GM23248 (cell line): Measurements from ENCODE around the gene RUNX3. TPM values are rescaled to one million over a fixed set of nuclear protein-coding genes. Genes with fewer than 3 reads are reported as not detected.

Experiments
- DNase-seq: peaks from one replicate; pipeline ENCODE4 v3.0.0-alpha.2; 2015
- H2AFZ ChIP-seq: fragments of 200-600 bp; sonication (generic); 2 replicates; pipeline ENCODE4 v1.6.1; 2016; ENCODE audit warnings: antibody characterized with exemption
- H3F3A ChIP-seq: fragments of 200-600 bp; sonication (generic); 2 replicates; pipeline ENCODE4 v1.6.1; 2016; ENCODE audit warnings: mild to moderate bottlenecking, antibody characterized with exemption, mixed run types; ENCODE audit not compliant: insufficient read depth
- H3K27ac ChIP-seq: fragments of 200-600 bp; sonication (generic); 2 replicates; pipeline ENCODE4 v1.5.1; 2016; ENCODE audit warnings: mild to moderate bottlenecking
- H3K27me3 ChIP-seq: fragments of 200-600 bp; sonication (generic); replicated peaks from 2 replicates; pipeline ENCODE4 v1.6.1; 2016; ENCODE audit warnings: mild to moderate bottlenecking; ENCODE audit not compliant: insufficient read depth
- H3K36me3 ChIP-seq: fragments of 200-600 bp; sonication (generic); 2 replicates; pipeline ENCODE4 v1.6.1; 2016; ENCODE audit warnings: low read depth, mild to moderate bottlenecking
- H3K4me1 ChIP-seq: fragments of 200-600 bp; sonication (generic); 2 replicates; pipeline ENCODE4 v1.6.1; 2016; ENCODE audit warnings: mild to moderate bottlenecking; ENCODE audit not compliant: insufficient read depth
- H3K4me2 ChIP-seq: fragments of 200-600 bp; sonication (generic); one replicate; pipeline ENCODE4 v1.6.1; 2016; ENCODE audit warnings: mild to moderate bottlenecking; ENCODE audit not compliant: unreplicated experiment
- H3K4me3 ChIP-seq: fragments of 200-600 bp; sonication (generic); 2 replicates; pipeline ENCODE4 v1.5.1; 2016; ENCODE audit warnings: mild to moderate bottlenecking
- H3K79me2 ChIP-seq: fragments of 200-600 bp; sonication (generic); 2 replicates; pipeline ENCODE4 v1.6.1; 2016; ENCODE audit warnings: mild to moderate bottlenecking; ENCODE audit not compliant: insufficient read depth
- H3K9ac ChIP-seq: fragments of 200-600 bp; sonication (generic); 2 replicates; pipeline ENCODE4 v1.6.1; 2016; ENCODE audit warnings: mild to moderate bottlenecking
- H3K9me2 ChIP-seq: fragments of 200-600 bp; sonication (generic); 2 replicates; pipeline ENCODE4 v1.6.1; 2016; ENCODE audit warnings: mixed run types, mild to moderate bottlenecking, moderate library complexity; ENCODE audit not compliant: insufficient read depth
- H3K9me3 ChIP-seq: fragments of 200-600 bp; sonication (generic); one replicate; pipeline ENCODE4 v1.6.1; 2017; ENCODE audit warnings: low read depth
- H4K20me1 ChIP-seq: fragments of 200-600 bp; sonication (generic); 2 replicates; pipeline ENCODE4 v1.6.0; 2016; ENCODE audit not compliant: insufficient read depth
- EZH2 ChIP-seq: fragments of 200-600 bp; sonication (generic); IDR thresholded peaks from 2 replicates; pipeline ENCODE4 v1.6.1; 2018; ENCODE audit warnings: antibody characterized with exemption, mild to moderate bottlenecking; ENCODE audit not compliant: insufficient read depth, poor library complexity, severe bottlenecking
- EZH2phosphoT487 ChIP-seq: fragments of 200-600 bp; sonication (generic); IDR thresholded peaks from 2 replicates; pipeline ENCODE4 v1.6.1; 2018; ENCODE audit warnings: antibody characterized with exemption, moderate library complexity, mild to moderate bottlenecking, low read depth; ENCODE audit not compliant: insufficient read depth
- WGBS, 2 experiments: methylation state at CpG; one replicate each; pipeline ENCODE4 v1.1.6; 2015 to 2017; ENCODE audit warnings: low lambda C conversion rate in 2 of 2, low coverage in 1 of 2; ENCODE audit errors: missing lambda C conversion rate in 2 of 2; 5-methylcytosine and 5-hydroxymethylcytosine counted together
- in situ Hi-C: fragments of 300-500 bp; cut with MboI; formaldehyde crosslinking; loops from 2 replicates; pipeline ENCODE4 v1.15.0; 2020
- polyA plus RNA-seq: library from polyadenylated mRNA; unstranded; fragments of >200 nt; fragmentation: Nextera tagmentation; extraction: Ambion mirVana; gene quantifications from 2 replicates; pipeline ENCODE4 v1.2.1, GENCODE V29; 2016
- total RNA-seq: library from RNA; depleted of rRNA; stranded (reverse); fragments of >200 nt; shearing (Covaris generic); gene quantifications from 2 replicates; pipeline ENCODE4 v1.2.3, GENCODE V29; 2014

RUNX3 gene
- total and polyA plus RNA-seq, 2 experiments from 2014 or later: 0.43 to 1.4 TPM

DNA sequence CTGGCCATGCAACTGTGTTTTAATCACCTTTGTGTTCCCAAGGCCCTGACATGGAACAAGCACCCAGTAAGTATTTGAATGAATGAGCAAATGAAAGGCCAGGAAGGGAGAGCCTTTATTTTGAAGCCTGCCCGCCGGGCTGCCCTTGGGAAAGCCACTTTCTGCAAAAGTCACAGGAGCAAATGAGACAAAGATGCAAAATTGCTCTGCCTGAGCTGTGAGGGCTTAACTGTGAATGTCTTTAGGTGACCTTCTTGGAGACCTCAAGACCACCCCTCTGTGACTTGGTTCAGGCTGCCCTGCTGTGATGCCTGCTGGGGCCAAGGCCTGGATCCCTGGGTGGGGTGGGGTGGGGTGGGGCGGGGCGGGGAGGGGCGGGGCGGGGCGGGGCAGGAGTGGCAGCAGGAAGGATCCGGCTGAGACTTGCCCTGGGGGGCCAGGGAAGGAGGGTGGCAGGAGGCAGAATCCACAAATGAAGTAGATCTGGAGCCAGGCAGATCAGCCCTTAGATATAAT lies 54.0 kb downstream of the RUNX3 start:
- Histone ChIP-seq H3K9me2 (no peaks in the 10 kb centered on the region), H3K79me2 (no peaks in the 10 kb centered on the region), H3K9ac (no peak overlapping the region), H3F3A (peaks cover 15% of the 10 kb centered on the region; the same call in 1 of the 2 replicates), H3K4me2 (no peak overlapping the region), H4K20me1 (no peaks in the 10 kb centered on the region), H3K4me3 (no peak overlapping the region), H3K4me1 (peaks cover 11% of the 10 kb centered on the region), H2AFZ (no peak overlapping the region), H3K27ac (no peak overlapping the region), H3K36me3 (no peaks in the 10 kb centered on the region), H3K9me3 (no peaks in the 10 kb centered on the region), H3K27me3 (no peaks in the 10 kb centered on the region)
- WGBS, 2 experiments: 57 to 100% methylated on average over 2 to 7 of the region's 8 CpGs
- TF ChIP-seq EZH2phosphoT487 (no peak), EZH2 (no peak)
- no peak for DNase-seq
- in situ Hi-C loops: no loop called here

DNA sequence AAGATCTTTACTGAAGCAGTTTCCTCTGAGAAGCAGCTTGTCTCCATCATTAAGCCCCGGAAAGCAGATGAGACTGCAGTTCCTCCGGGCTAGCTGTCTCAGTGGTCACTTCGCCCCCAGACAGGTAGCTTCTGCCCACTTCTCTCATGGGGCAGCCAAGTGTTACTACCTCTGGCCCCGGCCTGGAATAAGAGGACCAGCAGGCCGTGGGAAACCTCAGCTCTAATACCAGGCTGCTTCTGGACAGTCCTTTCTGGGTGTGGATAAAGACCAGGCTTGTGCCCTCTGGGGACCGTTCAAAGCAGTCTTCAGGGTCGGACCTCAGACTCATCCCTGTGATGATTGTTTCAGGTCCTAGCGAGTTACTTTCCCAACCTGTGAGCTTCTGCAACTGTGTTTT lies 54.8 kb downstream of the RUNX3 start:
- WGBS, 2 experiments: 53 to 57% methylated on average over 8 of the region's 8 CpGs
- H3K4me3 ChIP-seq: no peak overlapping the region
- in situ Hi-C loops: no loop called here

DNA sequence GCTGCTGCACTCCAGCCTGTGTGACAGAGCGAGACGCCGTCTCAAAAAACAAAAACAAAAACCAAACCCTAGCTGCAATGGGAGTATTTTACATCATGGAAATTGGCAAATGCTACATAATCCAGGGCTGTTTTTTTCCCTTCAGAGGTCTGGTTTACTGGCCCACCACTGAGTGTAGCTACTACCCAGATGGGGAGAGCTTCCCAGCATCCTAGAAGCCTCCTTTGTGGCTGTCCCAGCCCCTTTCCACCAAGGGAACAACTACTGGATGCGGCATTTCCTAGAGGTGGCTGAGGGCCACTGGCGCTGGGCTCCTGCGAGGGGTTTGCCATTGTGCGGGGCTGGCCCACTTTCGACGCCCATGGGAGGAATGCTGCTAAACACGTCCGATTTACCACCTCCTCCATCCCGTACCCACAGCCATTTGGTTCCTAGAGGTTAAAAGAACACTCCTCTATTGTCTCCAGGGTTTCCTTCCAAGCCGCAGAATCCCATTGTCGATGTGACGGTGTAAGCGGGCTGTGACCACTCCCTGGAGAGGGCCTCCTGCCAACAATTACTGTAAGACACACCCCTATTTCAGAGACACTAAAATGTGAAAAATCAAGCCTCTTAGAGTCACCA lies 55.4 kb downstream of the RUNX3 start:
- no peaks in the 10 kb centered on the region for H3K27me3 ChIP-seq
- no peaks in the 10 kb centered on the region for H3K9me2 ChIP-seq
- no peaks in the 10 kb centered on the region for H4K20me1 ChIP-seq
- in situ Hi-C loops: no loop called here
- H3F3A ChIP-seq: peaks cover 15% of the 10 kb centered on the region; the same call in 1 of the 2 replicates
- no peak overlapping the region for H3K4me3 ChIP-seq
- no peak for DNase-seq
- H3K36me3 ChIP-seq: no peaks in the 10 kb centered on the region
- WGBS, 2 experiments: 64 to 67% methylated on average over 16 of the region's 16 CpGs
- H2AFZ ChIP-seq: no peak overlapping the region
- peaks cover 11% of the 10 kb centered on the region for H3K4me1 ChIP-seq
- TF ChIP-seq EZH2phosphoT487 (no peak), EZH2 (no peak)
- no peaks in the 10 kb centered on the region for H3K79me2 ChIP-seq
- H3K27ac ChIP-seq: no peak overlapping the region
- H3K9me3 ChIP-seq: no peaks in the 10 kb centered on the region
- H3K4me2 ChIP-seq: no peak overlapping the region
- H3K9ac ChIP-seq: no peak overlapping the region

More for the DNA sequence above, 54.8 kb downstream of the RUNX3 start:
- no peaks in the 10 kb centered on the region for H3K27me3 ChIP-seq
- peaks cover 15% of the 10 kb centered on the region; the same call in 1 of the 2 replicates for H3F3A ChIP-seq
- no peak overlapping the region for H3K27ac ChIP-seq
- peaks cover 11% of the 10 kb centered on the region for H3K4me1 ChIP-seq
- no peaks in the 10 kb centered on the region for H3K36me3 ChIP-seq
- H3K79me2 ChIP-seq: no peaks in the 10 kb centered on the region
- no peak overlapping the region for H2AFZ ChIP-seq
- TF ChIP-seq EZH2 (no peak), EZH2phosphoT487 (no peak)
- no peak overlapping the region for H3K9ac ChIP-seq
- no peak overlapping the region for H3K4me2 ChIP-seq
- H3K9me3 ChIP-seq: no peaks in the 10 kb centered on the region
- H3K9me2 ChIP-seq: no peaks in the 10 kb centered on the region
- H4K20me1 ChIP-seq: no peaks in the 10 kb centered on the region
- DNase-seq: no peak

DNA sequence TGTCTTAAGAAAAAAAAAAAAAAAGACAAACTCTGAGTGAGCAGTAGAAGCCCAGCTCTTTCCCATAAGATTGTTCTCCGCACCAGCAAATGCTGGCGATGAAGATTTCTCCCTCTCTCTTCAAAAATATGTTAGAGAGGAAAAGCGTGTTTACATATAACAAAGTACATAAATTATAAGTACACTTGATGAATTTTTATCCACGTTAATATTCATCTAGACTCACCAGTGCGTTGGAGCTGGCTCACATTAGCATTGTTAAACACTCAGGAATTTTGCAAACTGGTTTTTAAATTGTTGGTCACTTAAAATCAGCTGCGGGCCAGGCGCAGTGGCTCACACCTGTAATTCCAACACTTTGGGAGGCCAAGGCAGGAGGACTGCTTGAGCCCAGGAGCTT lies 56.0 kb downstream of the RUNX3 start:
- in situ Hi-C loops: no loop called here
- no peaks in the 10 kb centered on the region for H3K27me3 ChIP-seq
- WGBS, 2 experiments: 67 to 71% methylated on average over 7 of the region's 7 CpGs

More for the DNA sequence above, 56.0 kb downstream of the RUNX3 start:
- peaks cover 9% of the 10 kb centered on the region for H3K4me1 ChIP-seq
- no peaks in the 10 kb centered on the region for H3K9me3 ChIP-seq
- DNase-seq: no peak
- H3K9me2 ChIP-seq: no peaks in the 10 kb centered on the region
- H3K36me3 ChIP-seq: no peaks in the 10 kb centered on the region
- H4K20me1 ChIP-seq: no peaks in the 10 kb centered on the region
- no peak overlapping the region for H3K27ac ChIP-seq
- peaks cover 13% of the 10 kb centered on the region; the same call in 1 of the 2 replicates for H3F3A ChIP-seq
- no peak for TF ChIP-seq EZH2phosphoT487
- TF ChIP-seq EZH2: no peak
- no peak overlapping the region for H3K4me2 ChIP-seq
- H3K4me3 ChIP-seq: no peak overlapping the region
- no peak overlapping the region for H3K9ac ChIP-seq
- H2AFZ ChIP-seq: no peak overlapping the region
- H3K79me2 ChIP-seq: no peaks in the 10 kb centered on the region
